GM10248 (cell line): ENCODE measurements around the gene BMP6.

Experiments used
- CTCF ChIA-PET: fragments of 300-600 bp; sonication (Branson Sonifier 250); formaldehyde crosslinking; extraction: SDS; loops from one replicate; lab custom pipeline; 2021; ENCODE audit warnings: antibody characterized with exemption; lab: Yijun Ruan, JAX
- POLR2A ChIA-PET: fragments of 350-650 bp; sonication (Branson Sonifier 250); formaldehyde crosslinking; extraction: SDS; loops from one replicate; lab custom pipeline; 2020; ENCODE audit warnings: antibody characterized with exemption; lab: Yijun Ruan, JAX
- DNase-seq: peaks from one replicate; pipeline ENCODE4 v3.0.0; 2012; ENCODE audit errors: extremely low spot score
- CTCF ChIP-seq: IDR thresholded peaks from 2 replicates; pipeline ENCODE4 v1.5.1; 2012; ENCODE audit warnings: mild to moderate bottlenecking, low read depth; ENCODE audit errors: extremely low read depth, missing control alignments, control extremely low read depth

The BMP6 gene

DNA sequence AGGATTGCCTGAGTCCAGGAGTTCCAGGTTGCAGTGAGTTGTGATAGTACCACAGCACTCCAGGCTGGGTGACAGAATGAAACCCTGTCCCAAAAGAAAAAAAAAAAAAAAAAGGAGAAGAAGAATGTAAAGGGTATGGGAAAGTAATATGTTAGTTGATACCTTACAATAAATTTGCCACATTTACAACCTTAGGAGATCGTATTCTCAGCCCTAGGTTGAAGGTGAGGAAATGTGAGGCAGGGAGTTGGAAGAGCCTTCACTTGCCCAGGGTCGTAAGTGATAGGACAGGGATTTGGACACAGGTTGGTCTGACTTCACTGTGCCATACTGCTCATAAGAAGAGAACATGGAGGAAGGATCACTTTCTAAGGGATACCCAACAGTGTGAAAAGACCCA, 68.6 kb downstream of the BMP6 start:
- TF ChIP-seq CTCF = no peak
- DNase-seq = no peak
- ChIA-PET POLR2A (no interaction called here), CTCF (no interaction called here)

DNA sequence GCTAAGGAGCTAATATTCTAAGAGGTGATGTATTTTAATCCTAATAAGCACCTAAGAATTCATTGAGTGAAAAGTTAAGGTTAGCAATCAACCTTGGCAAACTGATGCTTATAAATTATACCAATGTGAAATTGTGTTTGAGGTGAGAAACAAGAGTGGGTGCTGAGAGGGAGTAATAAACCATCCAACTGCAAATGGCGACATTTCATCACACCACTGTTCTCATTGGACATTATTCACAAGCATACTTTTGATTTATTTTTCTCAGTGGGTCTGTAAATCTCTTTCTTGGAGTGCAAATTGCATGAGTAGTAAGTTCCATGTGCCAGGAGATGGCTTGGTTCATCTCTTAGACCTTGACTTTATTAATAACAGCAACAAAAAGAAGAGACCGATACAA, 71.5 kb downstream of the BMP6 start:
- DNase-seq = no peak
- TF ChIP-seq CTCF = no peak
- ChIA-PET CTCF (no interaction called here), POLR2A (no interaction called here)

GRCh38 chr6:7798751-7799150, 72.9 kb downstream of the BMP6 start:
- TF ChIP-seq CTCF = no peak
- ChIA-PET CTCF (no interaction called here), POLR2A (no interaction called here)
- no peak for DNase-seq

DNA sequence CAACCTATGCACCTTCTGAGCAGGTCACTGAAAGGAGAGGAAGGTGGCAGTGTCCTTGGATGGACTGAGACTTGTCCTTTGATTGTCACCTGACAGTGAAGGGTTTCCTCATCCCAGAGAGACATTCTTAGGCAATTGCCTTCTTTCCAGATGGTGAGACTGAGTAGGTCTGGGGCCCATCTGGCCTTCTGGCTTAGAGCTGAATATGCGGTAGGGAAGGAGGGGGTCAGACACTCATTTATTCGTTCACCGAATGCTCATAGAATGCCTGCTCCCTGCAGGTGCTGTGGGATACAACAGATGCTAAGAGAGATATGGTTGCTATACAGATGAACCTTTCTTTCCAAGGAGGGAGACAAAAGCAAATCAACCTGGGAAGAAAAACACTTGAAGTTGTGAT, 76.8 kb downstream of the BMP6 start:
- ChIA-PET POLR2A (no interaction called here), CTCF (interaction anchor here (1.5 kb wide), 1 partner anchor 80 kb away, joined by 4 read pairs; no protein-coding TSS in a partner anchor)
- DNase-seq = no peak
- TF ChIP-seq CTCF = no peak

DNA sequence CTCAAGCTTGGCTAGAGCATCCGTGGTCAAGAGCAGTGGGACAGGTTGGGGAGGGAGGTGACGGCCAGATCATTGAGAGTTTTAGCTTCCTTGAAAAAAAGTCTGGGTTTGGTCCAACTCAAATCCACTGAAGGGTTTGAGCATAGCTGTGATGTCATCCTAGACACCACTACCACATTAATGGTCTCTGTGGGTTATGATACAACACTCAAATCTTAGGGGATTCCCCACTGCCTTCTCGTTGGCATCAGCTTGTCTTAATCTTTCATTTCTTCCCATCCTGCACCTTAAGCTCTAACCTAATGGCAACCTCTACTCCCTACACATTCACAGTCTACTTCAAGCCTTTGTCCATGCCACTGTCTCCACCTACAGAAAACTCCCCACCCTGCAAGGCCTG, 77.3 kb downstream of the BMP6 start:
- no peak for TF ChIP-seq CTCF
- ChIA-PET POLR2A (no interaction called here), CTCF (interaction anchor here (1.5 kb wide), 1 partner anchor 80 kb away, joined by 4 read pairs; no protein-coding TSS in a partner anchor)
- no peak for DNase-seq

- no peak for DNase-seq
- TF ChIP-seq CTCF = no peak
- POLR2A ChIA-PET = no interaction called here
- CTCF ChIA-PET = no interaction called here
Measured at GRCh38 chr6:7805078-7805849, 79.4 kb downstream of the BMP6 start.
